HUES48 (cell line): ENCODE measurements around the gene CREB1.
A peak's percentile ranks its signal among the peaks of the same experiment; 100 is the strongest.

Experiments
- H3K27ac ChIP-seq: one replicate; pipeline ENCODE4 v1.7.0; 2013; ENCODE audit warnings: low read depth, low read length, inconsistent platforms
- H3K27me3 ChIP-seq: 2 replicates; pipeline ENCODE4 v1.6.1; 2013; ENCODE audit warnings: mild to moderate bottlenecking, low read length; ENCODE audit not compliant: control insufficient read depth, insufficient read depth
- H3K36me3 ChIP-seq: 2 replicates; pipeline ENCODE4 v1.6.1; 2013; ENCODE audit warnings: low read length; ENCODE audit not compliant: control insufficient read depth, insufficient read depth
- H3K4me1 ChIP-seq: 2 replicates; pipeline ENCODE4 v1.6.1; 2013; ENCODE audit warnings: mild to moderate bottlenecking, low read length; ENCODE audit not compliant: control insufficient read depth, insufficient read depth
- H3K4me3 ChIP-seq: 2 replicates; pipeline ENCODE4 v1.5.1; 2013; ENCODE audit warnings: mild to moderate bottlenecking, low read depth, low read length
- H3K9ac ChIP-seq: 2 replicates; pipeline ENCODE4 v1.6.1; 2013; ENCODE audit warnings: mild to moderate bottlenecking, low read depth, low read length, moderate library complexity
- H3K9me3 ChIP-seq: 2 replicates; pipeline ENCODE4 v1.6.1; 2013; ENCODE audit warnings: low read length; ENCODE audit not compliant: control insufficient read depth, insufficient read depth

The CREB1 gene

DNA sequence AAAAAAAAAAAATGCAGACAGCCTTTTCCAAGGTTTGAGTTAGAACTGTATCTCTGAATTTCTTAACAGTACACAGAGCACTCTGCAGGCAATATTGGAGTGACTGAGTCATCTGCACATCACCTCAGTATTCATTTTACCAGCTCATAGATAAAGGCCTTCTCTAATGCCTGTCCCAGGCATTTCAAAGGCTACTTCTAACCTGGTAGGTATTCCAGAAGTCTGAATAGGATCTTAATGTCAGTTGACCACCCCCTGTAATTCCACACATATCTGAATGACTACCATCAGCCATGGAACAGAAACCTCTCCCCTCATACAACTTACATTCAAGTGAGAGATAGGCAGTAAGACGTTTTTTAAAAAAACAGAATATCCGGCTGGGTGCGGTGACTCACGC lies 86.4 kb downstream of the CREB1 start:
- H3K4me3 ChIP-seq = no peak overlapping the region
- H3K4me1 ChIP-seq = peaks cover 7% of the 10 kb centered on the region; the same call in 1 of the 2 replicates
- peaks cover 82% of the 10 kb centered on the region for H3K36me3 ChIP-seq
- no peak overlapping the region for H3K9ac ChIP-seq
- H3K27me3 ChIP-seq = no peaks in the 10 kb centered on the region
- no peak overlapping the region for H3K27ac ChIP-seq
- H3K9me3 ChIP-seq = no peaks in the 10 kb centered on the region

DNA sequence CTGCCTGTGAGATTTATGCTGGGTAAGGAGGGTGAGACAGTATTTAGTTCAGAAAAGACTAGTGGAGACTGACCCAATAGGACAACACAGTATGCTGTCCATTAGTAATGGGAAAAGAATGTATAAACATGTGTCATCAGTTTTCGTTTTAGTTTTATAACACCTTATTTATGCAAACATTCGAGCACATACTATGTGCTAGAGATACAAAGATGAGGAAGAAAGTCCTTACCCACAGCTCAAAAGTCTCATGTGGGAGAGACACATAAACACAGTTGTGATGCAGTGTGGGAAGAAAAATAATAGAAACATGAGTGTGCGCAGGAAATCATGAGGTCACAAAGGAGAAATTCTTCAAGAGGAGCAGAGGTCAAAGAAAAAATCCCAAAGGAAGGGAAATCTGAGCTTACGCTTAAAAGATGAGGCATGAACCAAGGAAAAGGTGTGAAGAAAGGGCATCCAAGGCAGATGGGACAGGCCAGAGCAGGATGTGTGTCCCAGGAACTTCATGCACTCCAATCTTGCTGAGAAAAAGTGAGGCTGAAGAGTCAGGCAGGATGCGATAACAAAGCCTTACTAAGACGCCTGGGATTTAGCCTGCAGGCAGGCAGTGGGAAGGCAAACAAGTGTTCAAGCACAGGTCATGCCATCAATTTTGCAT lies 87.4 kb downstream of the CREB1 start:
- Histone ChIP-seq H3K9me3 (no peaks in the 10 kb centered on the region), H3K36me3 (peaks cover 90% of the 10 kb centered on the region), H3K27ac (peak overlapping the region; percentile 46), H3K27me3 (no peaks in the 10 kb centered on the region), H3K4me1 (peaks cover 7% of the 10 kb centered on the region; the same call in 1 of the 2 replicates), H3K9ac (no peak overlapping the region), H3K4me3 (no peak overlapping the region)

DNA sequence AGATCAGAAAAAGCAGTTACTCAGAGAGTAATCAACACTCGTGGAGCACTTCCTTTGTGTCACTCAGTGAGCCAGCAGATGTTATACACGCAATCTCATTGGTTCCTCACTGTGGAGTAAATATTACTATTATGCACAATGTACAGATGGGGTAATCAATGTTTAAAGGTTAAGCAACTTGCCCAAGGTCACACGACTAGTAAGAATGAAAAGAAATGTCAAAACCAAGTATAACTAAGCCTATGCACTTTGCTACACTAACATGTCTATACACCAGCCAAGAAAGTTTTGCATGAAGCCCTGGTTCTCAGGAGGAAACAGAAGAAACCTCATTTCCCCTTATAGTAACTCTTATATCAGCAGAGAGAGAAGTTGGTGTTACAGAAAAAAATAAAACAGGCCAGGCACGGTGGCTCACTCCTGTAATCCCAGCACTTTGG lies 90.0 kb downstream of the CREB1 start:
- Histone ChIP-seq H3K27me3 (no peaks in the 10 kb centered on the region), H3K36me3 (peaks cover 84% of the 10 kb centered on the region), H3K27ac (no peak overlapping the region), H3K9ac (no peak overlapping the region), H3K4me1 (peaks cover 16% of the 10 kb centered on the region), H3K9me3 (no peaks in the 10 kb centered on the region), H3K4me3 (no peak overlapping the region)

DNA sequence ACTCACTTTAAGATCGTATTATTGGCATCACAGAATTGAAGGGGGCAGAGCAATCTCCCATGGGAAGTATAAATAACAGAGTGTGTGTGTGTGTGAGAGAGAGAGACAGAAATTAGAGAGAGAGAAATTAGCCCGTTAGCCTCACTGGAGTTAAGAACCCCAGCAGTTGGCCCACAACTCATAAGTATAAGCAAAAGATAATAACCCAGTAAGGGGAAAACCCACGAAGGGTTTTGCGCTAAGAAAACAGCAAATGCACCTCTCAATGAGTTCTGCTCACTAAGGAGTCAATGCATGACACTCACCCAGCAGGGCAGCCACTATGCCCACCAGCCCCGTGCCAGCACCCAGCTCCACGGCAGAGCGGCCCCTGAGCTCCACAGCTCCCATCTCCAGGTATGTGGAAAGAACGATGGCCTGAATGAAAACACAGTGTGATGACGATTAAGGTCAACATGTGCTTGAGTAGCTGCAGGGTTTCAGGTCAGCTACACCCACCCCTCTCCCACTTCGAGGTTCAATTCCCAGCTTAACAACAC lies 91.8 kb downstream of the CREB1 start:
- H3K27ac ChIP-seq = no peak overlapping the region
- no peaks in the 10 kb centered on the region for H3K9me3 ChIP-seq
- no peak overlapping the region for H3K4me3 ChIP-seq
- no peaks in the 10 kb centered on the region for H3K27me3 ChIP-seq
- H3K9ac ChIP-seq = no peak overlapping the region
- peaks cover 70% of the 10 kb centered on the region for H3K36me3 ChIP-seq
- H3K4me1 ChIP-seq = peaks cover 16% of the 10 kb centered on the region

DNA sequence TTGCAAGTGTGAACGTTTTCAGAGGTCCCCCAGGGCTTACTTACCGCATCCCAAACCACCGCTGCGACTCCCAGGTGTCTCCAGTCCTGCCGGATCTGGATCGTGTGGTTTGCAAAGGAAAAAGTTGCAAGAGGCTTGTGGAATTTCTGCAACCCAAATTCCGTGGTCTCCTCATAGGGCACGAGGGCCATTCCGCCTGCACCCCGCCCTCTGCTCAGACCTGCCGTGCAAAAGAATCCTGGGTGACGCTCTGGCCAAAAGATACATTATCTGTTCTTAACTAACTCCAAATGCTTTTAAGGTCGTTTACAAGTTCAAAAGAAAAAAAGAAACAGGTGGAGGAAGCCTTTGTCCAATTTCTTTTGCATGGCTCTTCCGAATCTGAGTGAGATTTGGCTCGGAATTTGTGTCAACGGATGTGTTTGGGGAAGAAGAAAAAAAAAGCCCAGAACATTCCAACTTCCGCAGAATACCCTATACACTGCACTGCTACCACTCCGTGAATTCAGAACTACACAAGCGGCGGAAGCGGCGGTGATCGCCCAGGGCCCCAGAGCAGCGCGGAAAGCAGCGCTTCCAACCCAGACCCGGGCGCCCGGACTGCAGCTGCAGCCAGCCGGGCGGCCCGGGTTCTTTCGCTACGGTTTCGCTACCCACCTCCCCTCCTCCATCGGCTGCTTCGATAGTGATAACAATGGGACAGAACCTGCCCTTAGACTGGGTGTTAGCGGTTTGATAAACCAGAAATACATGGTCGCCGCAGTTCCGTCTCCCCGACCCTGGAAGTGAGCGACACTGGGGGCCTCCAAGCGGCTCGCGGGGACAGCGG lies 94.6 kb downstream of the CREB1 start:
- Histone ChIP-seq H3K4me3 (peak overlapping the region; percentile 81), H3K9me3 (no peaks in the 10 kb centered on the region), H3K27ac (peak overlapping the region; percentile 91), H3K4me1 (peaks cover 9% of the 10 kb centered on the region; the same call in 1 of the 2 replicates), H3K27me3 (no peaks in the 10 kb centered on the region), H3K36me3 (peaks cover 41% of the 10 kb centered on the region), H3K9ac (peak overlapping the region; percentile 79)

DNA sequence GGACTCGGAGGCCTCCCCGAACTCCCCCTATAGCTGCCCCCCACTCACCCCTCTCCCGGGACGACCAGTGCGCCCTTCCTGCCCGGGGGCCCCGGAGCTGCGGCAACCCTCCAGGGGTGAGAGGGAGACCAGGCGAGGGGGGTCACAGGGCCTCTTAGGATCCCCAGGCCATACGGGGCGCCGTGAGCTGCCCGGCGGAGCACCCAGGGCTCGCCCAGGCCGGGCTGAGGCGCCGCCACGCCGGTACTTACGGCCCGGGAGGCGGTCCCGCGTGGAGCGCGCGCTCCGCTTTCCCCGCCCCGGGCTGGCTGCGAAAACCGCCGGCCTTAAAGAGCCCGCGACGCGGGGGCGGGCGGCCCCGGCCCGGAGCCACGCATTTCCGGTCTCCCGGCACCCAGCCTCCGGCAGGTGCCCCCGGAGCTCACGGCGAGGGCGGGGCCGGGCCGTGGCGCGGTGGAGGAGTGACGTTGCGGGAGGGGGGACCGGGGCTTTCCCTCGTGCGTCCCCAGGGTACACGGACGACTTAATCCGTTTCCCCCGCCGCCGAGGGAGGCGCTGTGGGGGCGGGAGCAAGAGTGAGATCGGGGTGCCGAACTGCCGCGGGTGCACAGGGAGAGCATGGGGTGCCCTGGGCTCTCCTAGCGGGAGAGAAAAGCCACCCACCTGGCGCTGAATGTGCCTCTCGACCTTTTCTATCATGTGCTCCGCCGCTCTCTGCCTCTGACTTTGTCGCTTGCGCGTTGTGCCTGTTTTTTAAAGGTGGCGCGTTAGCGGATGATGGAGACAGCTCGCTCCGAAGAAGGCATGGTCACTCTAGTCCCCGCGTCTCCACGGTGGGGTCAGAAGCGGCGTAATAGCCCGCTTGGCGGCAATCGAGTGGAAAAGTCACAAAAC lies 95.5 kb downstream of the CREB1 start, which contains the start of gene METTL21A:
Gene METTL21A, minus strand, starts transcription at position 381 of the 894 bp plus-strand sequence. CDS start 1,019 bp downstream, outside the sequence.
- H3K27ac ChIP-seq = peak within 1 kb of the TSS; percentile 91
- peak within 1 kb of the TSS; percentile 79 for H3K9ac ChIP-seq
- H3K36me3 ChIP-seq = peaks cover 36% of the 10 kb centered on the region
- peak within 1 kb of the TSS; percentile 81 for H3K4me3 ChIP-seq
- no peaks in the 10 kb centered on the region for H3K9me3 ChIP-seq
- H3K27me3 ChIP-seq = no peaks in the 10 kb centered on the region
- peaks cover 9% of the 10 kb centered on the region; the same call in 1 of the 2 replicates for H3K4me1 ChIP-seq

DNA sequence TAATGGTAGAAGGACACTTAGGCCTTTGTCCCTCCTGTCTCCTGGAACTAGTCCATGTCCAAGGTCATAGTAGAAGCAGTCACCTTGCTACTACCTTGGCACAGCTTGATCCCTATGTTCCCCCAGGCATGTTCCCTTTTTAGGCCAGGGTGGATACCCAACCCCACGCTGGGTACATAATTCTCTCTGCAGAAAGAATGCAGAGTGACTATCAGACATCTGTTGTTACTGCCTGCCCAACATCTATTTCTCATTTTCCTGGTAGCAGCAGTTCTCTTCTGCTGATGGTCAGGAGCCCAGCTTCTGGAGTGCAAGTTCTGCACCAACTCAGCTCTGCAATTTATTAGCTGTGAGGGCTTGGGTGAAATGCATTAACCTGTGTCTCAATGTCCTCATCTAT lies 99.8 kb downstream of the CREB1 start:
- Histone ChIP-seq H3K4me1 (no peaks in the 10 kb centered on the region), H3K27me3 (no peaks in the 10 kb centered on the region), H3K27ac (no peak overlapping the region), H3K9ac (no peak overlapping the region), H3K9me3 (no peaks in the 10 kb centered on the region), H3K4me3 (no peak overlapping the region), H3K36me3 (no peaks in the 10 kb centered on the region)

DNA sequence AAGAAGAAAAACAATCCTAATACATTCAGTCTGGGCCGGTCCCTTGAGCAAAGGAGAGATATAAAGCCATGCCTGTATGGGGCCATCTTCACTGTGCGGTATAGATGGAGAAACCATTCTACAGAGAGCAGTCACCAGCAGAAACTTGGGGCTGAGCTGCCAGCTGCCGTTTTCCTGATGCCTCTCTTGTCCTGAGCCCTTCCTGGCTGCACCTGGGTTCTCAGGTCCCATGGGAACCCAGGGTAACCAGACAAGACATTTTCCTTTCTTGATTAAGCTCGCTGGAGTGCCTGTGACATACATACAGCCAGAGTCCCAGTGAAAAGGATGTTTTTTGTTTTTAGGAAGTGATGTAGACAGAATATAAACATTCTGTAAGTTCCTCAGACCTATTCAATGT lies 100.7 kb downstream of the CREB1 start:
- no peaks in the 10 kb centered on the region for H3K4me1 ChIP-seq
- H3K27me3 ChIP-seq = no peaks in the 10 kb centered on the region

DNA sequence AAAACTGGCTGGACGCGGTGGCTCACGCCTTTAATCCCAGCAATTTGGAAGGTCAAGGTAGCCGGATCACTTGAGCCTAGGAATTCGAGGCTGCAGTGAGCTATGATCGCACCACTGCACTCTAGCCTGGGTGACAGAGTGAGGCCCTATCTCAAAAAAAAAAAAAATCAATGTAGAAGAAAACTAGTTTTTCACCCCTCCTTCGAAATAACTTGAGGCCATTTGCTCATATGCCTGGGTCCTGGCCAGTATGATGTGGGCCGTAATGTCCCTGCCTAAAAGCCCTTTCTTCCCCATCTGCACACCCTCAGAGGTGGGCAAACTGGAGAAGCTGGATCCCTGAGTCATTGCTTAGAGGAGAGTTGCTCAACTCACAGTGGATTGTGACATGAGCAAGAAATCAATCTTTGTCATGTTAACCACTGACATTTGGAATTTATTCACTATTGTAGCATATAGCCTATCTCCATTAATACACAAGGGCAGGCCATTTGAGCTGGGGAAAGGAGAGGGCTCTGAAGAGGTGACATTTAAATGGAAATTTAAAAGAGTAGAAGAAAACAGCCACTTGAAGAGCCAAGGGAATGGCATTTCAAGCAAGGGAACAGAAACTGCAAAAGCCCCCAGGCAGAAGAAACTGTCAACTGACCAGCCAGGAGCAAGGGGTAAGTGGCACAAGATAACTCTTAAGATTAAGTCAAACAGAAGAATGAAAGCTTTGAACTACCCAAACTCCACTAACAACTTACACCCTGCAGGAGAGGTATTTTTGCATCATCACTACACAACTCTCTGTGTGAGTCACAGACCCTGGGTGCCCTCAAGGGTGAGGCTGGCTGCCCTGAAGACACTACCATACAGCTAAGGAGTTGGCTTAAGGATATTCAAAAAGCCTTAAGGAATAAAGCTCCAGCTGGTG lies 103.1 kb downstream of the CREB1 start:
- H3K4me1 ChIP-seq = no peaks in the 10 kb centered on the region
- H3K9me3 ChIP-seq = no peaks in the 10 kb centered on the region
- no peak overlapping the region for H3K4me3 ChIP-seq
- H3K27ac ChIP-seq = no peak overlapping the region
- no peak overlapping the region for H3K9ac ChIP-seq
- no peaks in the 10 kb centered on the region for H3K27me3 ChIP-seq
- H3K36me3 ChIP-seq = no peaks in the 10 kb centered on the region

More for the DNA sequence above, 100.7 kb downstream of the CREB1 start:
- Histone ChIP-seq H3K36me3 (no peaks in the 10 kb centered on the region), H3K27ac (no peak overlapping the region), H3K4me3 (no peak overlapping the region), H3K9ac (no peak overlapping the region), H3K9me3 (no peaks in the 10 kb centered on the region)

DNA sequence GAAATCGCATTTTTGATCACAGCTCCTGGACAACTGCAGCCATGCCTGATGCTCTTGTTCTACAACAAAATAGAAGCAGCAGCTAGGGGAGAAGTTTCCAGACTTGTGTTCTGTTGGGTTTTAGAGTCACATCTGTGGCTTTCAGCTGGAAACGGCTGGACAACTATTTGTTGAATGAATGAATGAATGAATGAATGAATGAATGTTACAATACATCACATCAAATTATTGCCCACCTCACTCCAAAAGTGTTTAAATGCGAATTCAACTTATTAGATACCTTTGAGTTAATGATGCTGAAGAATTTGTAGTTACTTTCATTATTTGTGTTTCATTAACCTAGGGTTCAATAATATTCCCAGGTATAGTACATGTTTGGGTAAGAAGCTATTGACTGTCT lies 103.9 kb downstream of the CREB1 start:
- H3K36me3 ChIP-seq = no peaks in the 10 kb centered on the region
- no peak overlapping the region for H3K27ac ChIP-seq
- H3K4me1 ChIP-seq = no peaks in the 10 kb centered on the region
- H3K9me3 ChIP-seq = no peaks in the 10 kb centered on the region
- H3K4me3 ChIP-seq = no peak overlapping the region
- H3K27me3 ChIP-seq = no peaks in the 10 kb centered on the region
- H3K9ac ChIP-seq = no peak overlapping the region
